A673 (cell line): Measurements from ENCODE around the gene U2SURP. TPM values are rescaled to one million over a fixed set of nuclear protein-coding genes. Genes with fewer than 3 reads are reported as not detected.

Experiments
- BruUV-seq: library from RNA; stranded (reverse); fragments of 400-500 nt; replicated peaks from 2 replicates; lab custom pipeline; 2021; lab: Mats Ljungman, UMichigan
- CTCF ChIA-PET: fragments of 300-600 bp; sonication (Branson Sonifier 250); formaldehyde crosslinking; loops from one replicate; lab custom pipeline; 2022; ENCODE audit warnings: antibody characterized with exemption; lab: Charles Lee
- POLR2A ChIA-PET: fragments of 300-600 bp; sonication (Branson Sonifier 250); formaldehyde crosslinking; loops from one replicate; lab custom pipeline; 2022; ENCODE audit warnings: antibody characterized with exemption; ENCODE audit not compliant: low non-redundant PET; lab: Charles Lee
- DNase-seq: peaks from one replicate; pipeline ENCODE4 v3.0.0-alpha.2; 2015; ENCODE audit warnings: low spot score
- H3K27ac ChIP-seq: fragments of 200-600 bp; sonication (generic); 2 replicates; pipeline ENCODE4 v1.5.1; 2016; ENCODE audit warnings: mixed run types, low read depth, mild to moderate bottlenecking, mixed read lengths, antibody characterized with exemption, low read length; ENCODE audit not compliant: poor library complexity, severe bottlenecking
- H3K27me3 ChIP-seq: fragments of 200-600 bp; sonication (generic); replicated peaks from 2 replicates; pipeline ENCODE4 v1.6.1; 2017; ENCODE audit warnings: mixed run types, low read depth, mild to moderate bottlenecking, mixed read lengths, antibody characterized with exemption, low read length; ENCODE audit not compliant: insufficient read depth, poor library complexity
- H3K36me3 ChIP-seq: fragments of 200-600 bp; sonication (generic); 2 replicates; pipeline ENCODE4 v1.6.1; 2016; ENCODE audit warnings: mixed run types, mild to moderate bottlenecking, mixed read lengths, antibody characterized with exemption, low read length; ENCODE audit not compliant: insufficient read depth, poor library complexity, severe bottlenecking
- H3K4me1 ChIP-seq: fragments of 200-600 bp; sonication (generic); 2 replicates; pipeline ENCODE4 v1.6.1; 2017; ENCODE audit warnings: mixed run types, mild to moderate bottlenecking, mixed read lengths, antibody characterized with exemption, low read length; ENCODE audit not compliant: insufficient read depth, poor library complexity, severe bottlenecking
- H3K4me3 ChIP-seq: fragments of 200-600 bp; sonication (generic); 2 replicates; pipeline ENCODE4 v1.5.1; 2016; ENCODE audit warnings: low read depth, mixed run types, mild to moderate bottlenecking, mixed read lengths, low read length; ENCODE audit not compliant: poor library complexity, severe bottlenecking
- H3K9me3 ChIP-seq: fragments of 200-600 bp; sonication (generic); 2 replicates; pipeline ENCODE4 v1.6.1; 2016; ENCODE audit warnings: mixed run types, low read depth, mild to moderate bottlenecking, mixed read lengths, antibody characterized with exemption, low read length; ENCODE audit not compliant: poor library complexity, severe bottlenecking
- EZH2 ChIP-seq: fragments of 200-600 bp; sonication (generic); IDR thresholded peaks from 2 replicates; pipeline ENCODE4 v1.6.1; 2017; ENCODE audit warnings: borderline replicate concordance, low read depth, mild to moderate bottlenecking, mixed read lengths, antibody characterized with exemption, low read length; ENCODE audit not compliant: poor library complexity, severe bottlenecking
- intact Hi-C: fragments of 100-400 bp; cut with micrococcal nuclease; formaldehyde crosslinking; loops from one replicate; pipeline ENCODE4 v1.10.0; 2022; ENCODE audit not compliant: unreplicated experiment
- total RNA-seq: library from RNA; stranded (reverse); gene quantifications from 2 replicates; pipeline ENCODE4 v1.2.3, GENCODE V29; 2021
- TF ChIP-seq, protein P1 (sequence below): fragments of 300-800, 200-600 bp; sonication (generic); conservative IDR thresholded peaks from 2 replicates; pipeline ENCODE4 v1.5.1; 2017; ENCODE audit warnings: low read depth, mild to moderate bottlenecking, antibody characterized with exemption, low read length, moderate library complexity, mixed read lengths

U2SURP gene
- total RNA-seq, 1 experiment from 2014 or later: 165 TPM

GRCh38 chr3:142997330-142997729, 4.0 kb upstream of the U2SURP start:
- intact Hi-C loops: no loop called here
- no peak overlapping the region for H3K27ac ChIP-seq

DNA sequence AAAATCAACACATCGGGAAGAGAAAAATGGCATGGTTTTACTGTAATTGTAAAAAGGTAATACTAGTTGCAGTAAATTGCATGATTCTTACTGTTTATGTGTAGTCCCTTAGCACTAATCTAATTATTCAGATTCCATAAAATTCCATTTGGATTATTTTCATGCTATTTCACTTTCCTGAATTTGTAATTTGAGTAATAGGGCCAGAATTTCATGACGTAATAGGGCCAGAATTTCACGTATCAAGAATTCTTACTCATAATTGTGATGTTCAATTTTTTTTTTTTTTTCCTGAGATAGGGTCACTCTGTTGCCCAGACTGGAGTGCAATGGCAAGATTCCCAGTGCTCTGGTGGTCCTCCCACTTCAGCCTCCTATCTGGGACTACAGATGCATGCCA, 2.9 kb upstream of the U2SURP start:
- BruUV-seq: no TSS peak
- intact Hi-C loops: no loop called here
- Histone ChIP-seq H3K9me3 (no peaks in the 10 kb centered on the region), H3K4me1 (peaks cover 6% of the 10 kb centered on the region), H3K27ac (no peak overlapping the region), H3K27me3 (no peaks in the 10 kb centered on the region), H3K36me3 (no peaks in the 10 kb centered on the region), H3K4me3 (no peak overlapping the region)
- DNase-seq: no peak
- ChIA-PET CTCF (no interaction called here), POLR2A (no interaction called here)
- no peak for TF ChIP-seq EZH2
- TF ChIP-seq, protein P1, sequence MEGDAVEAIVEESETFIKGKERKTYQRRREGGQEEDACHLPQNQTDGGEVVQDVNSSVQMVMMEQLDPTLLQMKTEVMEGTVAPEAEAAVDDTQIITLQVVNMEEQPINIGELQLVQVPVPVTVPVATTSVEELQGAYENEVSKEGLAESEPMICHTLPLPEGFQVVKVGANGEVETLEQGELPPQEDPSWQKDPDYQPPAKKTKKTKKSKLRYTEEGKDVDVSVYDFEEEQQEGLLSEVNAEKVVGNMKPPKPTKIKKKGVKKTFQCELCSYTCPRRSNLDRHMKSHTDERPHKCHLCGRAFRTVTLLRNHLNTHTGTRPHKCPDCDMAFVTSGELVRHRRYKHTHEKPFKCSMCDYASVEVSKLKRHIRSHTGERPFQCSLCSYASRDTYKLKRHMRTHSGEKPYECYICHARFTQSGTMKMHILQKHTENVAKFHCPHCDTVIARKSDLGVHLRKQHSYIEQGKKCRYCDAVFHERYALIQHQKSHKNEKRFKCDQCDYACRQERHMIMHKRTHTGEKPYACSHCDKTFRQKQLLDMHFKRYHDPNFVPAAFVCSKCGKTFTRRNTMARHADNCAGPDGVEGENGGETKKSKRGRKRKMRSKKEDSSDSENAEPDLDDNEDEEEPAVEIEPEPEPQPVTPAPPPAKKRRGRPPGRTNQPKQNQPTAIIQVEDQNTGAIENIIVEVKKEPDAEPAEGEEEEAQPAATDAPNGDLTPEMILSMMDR: no peak

More at GRCh38 chr3:142997330-142997729, 4.0 kb upstream of the U2SURP start:
- DNase-seq: no peak
- BruUV-seq: no TSS peak
- ChIA-PET CTCF (no interaction called here), POLR2A (no interaction called here)
- H3K9me3 ChIP-seq: no peaks in the 10 kb centered on the region
- peaks cover 6% of the 10 kb centered on the region for H3K4me1 ChIP-seq
- TF ChIP-seq, protein P1: no peak
- TF ChIP-seq EZH2: no peak
- H3K4me3 ChIP-seq: no peak overlapping the region
- no peaks in the 10 kb centered on the region for H3K27me3 ChIP-seq
- H3K36me3 ChIP-seq: no peaks in the 10 kb centered on the region

DNA sequence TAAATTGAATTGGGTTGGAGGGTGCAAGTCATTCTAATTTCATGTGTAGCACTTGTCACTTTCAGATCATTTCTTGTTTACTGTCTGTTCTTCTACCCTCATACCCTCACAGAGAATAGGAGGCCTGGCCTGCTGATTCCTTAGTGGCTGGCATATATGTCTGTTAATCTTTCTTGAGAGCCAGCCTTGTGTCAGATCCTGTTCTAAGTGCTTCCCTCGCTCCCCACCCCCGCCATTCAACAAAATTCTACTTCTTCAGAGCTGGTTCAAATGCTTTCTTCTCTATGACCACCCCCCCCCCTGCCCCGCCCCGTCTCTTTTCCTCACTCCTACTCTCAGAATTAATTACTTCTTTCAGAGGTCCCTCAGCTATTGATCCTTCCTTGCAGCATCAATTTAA, 1.5 kb upstream of the U2SURP start:
- Histone ChIP-seq H3K36me3 (no peaks in the 10 kb centered on the region), H3K9me3 (no peaks in the 10 kb centered on the region), H3K4me1 (peaks cover 6% of the 10 kb centered on the region), H3K4me3 (peak overlapping the region; percentile 85), H3K27me3 (no peaks in the 10 kb centered on the region), H3K27ac (no peak overlapping the region)
- no peak for DNase-seq
- intact Hi-C loops: loop anchor here (5.0 kb wide), 1 partner anchor 423 kb away; the partner anchor contains the start of gene ATR
- TF ChIP-seq, protein P1: no peak
- TF ChIP-seq EZH2: no peak
- no TSS peak for BruUV-seq
- ChIA-PET POLR2A (no interaction called here), CTCF (no interaction called here)
